Endothelial cell of umbilical vein (primary cell): ENCODE data around the gene LYVE1. TPM values are rescaled to one million over a fixed set of nuclear protein-coding genes. Genes with fewer than 3 reads are reported as not detected.

Experiments
- BruUV-seq: library from RNA; stranded (reverse); fragments of 400-500 nt; replicated peaks from 2 replicates; lab custom pipeline; 2021; lab: Mats Ljungman, UMichigan
- CTCF ChIA-PET: fragments of 300-600, 350-600 bp; sonication (Branson Sonifier 250); formaldehyde crosslinking; loops from one replicate; lab custom pipeline; 2021; ENCODE audit warnings: antibody characterized with exemption, inconsistent platforms; lab: Charles Lee
- POLR2A ChIA-PET: fragments of 300-600, 350-600 bp; sonication (Branson Sonifier 250); formaldehyde crosslinking; loops from one replicate; lab custom pipeline; 2021; ENCODE audit warnings: antibody characterized with exemption, inconsistent platforms; lab: Charles Lee
- DNase-seq: peaks from one replicate; pipeline ENCODE4 v3.0.0-alpha.2; 2011; ENCODE audit warnings: low read depth, low spot score
- FAIRE-seq: peaks from 2 replicates; lab custom pipeline; 2011; peaks lifted over from hg19 to GRCh38; lab: Jason Lieb, UNC
- H2AFZ ChIP-seq: 2 replicates; pipeline ENCODE4 v1.6.0; 2012; ENCODE audit warnings: low read depth, low read length, control low read depth, inconsistent platforms
- H3K27ac ChIP-seq: 2 replicates; pipeline ENCODE4 v1.5.1; 2011; ENCODE audit warnings: low read depth, mild to moderate bottlenecking, control low read depth, low read length, moderate library complexity; ENCODE audit not compliant: insufficient read depth
- H3K27me3 ChIP-seq, 2 experiments: 2 replicates each; pipeline versions ENCODE4 v1.6.0 to v1.6.1; 2011; ENCODE audit warnings: low read length in 2 of 2, mixed read lengths in 1 of 2; ENCODE audit not compliant: control insufficient read depth in 2 of 2, insufficient read depth in 2 of 2
- H3K36me3 ChIP-seq, 2 experiments: 2 replicates in 1 of 2; 3 replicates in 1 of 2; pipeline ENCODE4 v1.5.1; 2011; ENCODE audit warnings: low read length in 2 of 2, mild to moderate bottlenecking in 1 of 2, moderate library complexity in 1 of 2; ENCODE audit not compliant: control insufficient read depth in 2 of 2, insufficient read depth in 2 of 2; ENCODE audit errors: extremely low read depth in 1 of 2
- H3K4me1 ChIP-seq: 3 replicates; pipeline ENCODE4 v1.5.1; 2011; ENCODE audit warnings: mild to moderate bottlenecking, low read length; ENCODE audit not compliant: control insufficient read depth, insufficient read depth; ENCODE audit errors: extremely low read depth
- H3K4me2 ChIP-seq: 2 replicates; pipeline ENCODE4 v1.6.1; 2011; ENCODE audit warnings: low read length, control low read depth, mixed read lengths; ENCODE audit not compliant: insufficient read depth
- H3K4me3 ChIP-seq, 3 experiments: fragments of 200-600 bp in 1 of 3; sonication (generic), shearing (Covaris generic) in 1 of 3; replicated peaks in 1 of 3; 2 replicates each; pipeline ENCODE4 v1.5.1; 2011 to 2016; ENCODE audit warnings: control low read depth in 3 of 3, low read length in 3 of 3, mild to moderate bottlenecking in 2 of 3, inconsistent platforms in 1 of 3, low read depth in 1 of 3, moderate library complexity in 1 of 3; ENCODE audit not compliant: insufficient read depth in 1 of 3
- H3K79me2 ChIP-seq: 2 replicates; pipeline ENCODE4 v1.6.0; 2012; ENCODE audit warnings: low read length, inconsistent platforms; ENCODE audit not compliant: control insufficient read depth, insufficient read depth
- H3K9ac ChIP-seq: replicated peaks from 2 replicates; pipeline ENCODE3; 2011; ENCODE audit warnings: low read length, control low read depth; ENCODE audit not compliant: insufficient read depth; ENCODE audit errors: extremely low read depth
- H3K9me1 ChIP-seq: replicated peaks from 3 replicates; pipeline ENCODE4 v1.6.0; 2011; ENCODE audit warnings: mild to moderate bottlenecking, low read length; ENCODE audit not compliant: control insufficient read depth, insufficient read depth; ENCODE audit errors: extremely low read depth
- H3K9me3 ChIP-seq: replicated peaks from 2 replicates; pipeline ENCODE4 v1.5.1; 2012; ENCODE audit warnings: low read length, inconsistent platforms; ENCODE audit not compliant: control insufficient read depth, insufficient read depth
- H4K20me1 ChIP-seq: replicated peaks from 2 replicates; pipeline ENCODE3; 2011; ENCODE audit warnings: mild to moderate bottlenecking, low read length; ENCODE audit not compliant: control insufficient read depth, insufficient read depth; ENCODE audit errors: extremely low read depth
- EZH2 ChIP-seq: IDR thresholded peaks from 2 replicates; pipeline ENCODE4 v1.6.1; 2012; ENCODE audit warnings: borderline replicate concordance, low read depth, mild to moderate bottlenecking, moderate library complexity, low read length, inconsistent platforms; ENCODE audit not compliant: severe bottlenecking
- FOS ChIP-seq: IDR thresholded peaks from 2 replicates; pipeline ENCODE4 v1.6.1; 2011; ENCODE audit warnings: mild to moderate bottlenecking, low read length, moderate library complexity, borderline replicate concordance; ENCODE audit not compliant: insufficient read depth
- POLR2A ChIP-seq: IDR thresholded peaks from 2 replicates; pipeline ENCODE4 v1.6.1; 2012; ENCODE audit warnings: low read depth, mild to moderate bottlenecking, control low read depth, low read length
- dilution Hi-C: fragments of 300-500 bp; cut with MboI; formaldehyde crosslinking; loops from one replicate; pipeline ENCODE4 v1.15.0; 2019; ENCODE audit warnings: low sequenced_read_pairs; ENCODE audit not compliant: extremely low pct_ligation_motif_present
- intact Hi-C: fragments of 100-400 bp; cut with micrococcal nuclease; formaldehyde crosslinking; loops from one replicate; pipeline ENCODE4 v1.10.0; 2022
- polyA plus RNA-seq, 4 experiments: library from polyadenylated mRNA; depleted of rRNA in 3 of 4; stranded (reverse) in 3 of 4; unstranded in 1 of 4; fragments of >200 nt; gene quantifications; 2 replicates each; pipeline versions ENCODE4 v1.2.1 to v1.2.3, GENCODE V29; 2011 to 2012; ENCODE audit warnings: missing spikeins in 1 of 4
- total RNA-seq: library from RNA; stranded (reverse); gene quantifications from 2 replicates; pipeline ENCODE4 v1.2.3, GENCODE V29; 2021

LYVE1 gene
- total and polyA plus RNA-seq, 2 donors (not counting 3 experiments of a cell fraction or from before 2014, with no cell fraction given), result 4.6 to 7.6 TPM

DNA sequence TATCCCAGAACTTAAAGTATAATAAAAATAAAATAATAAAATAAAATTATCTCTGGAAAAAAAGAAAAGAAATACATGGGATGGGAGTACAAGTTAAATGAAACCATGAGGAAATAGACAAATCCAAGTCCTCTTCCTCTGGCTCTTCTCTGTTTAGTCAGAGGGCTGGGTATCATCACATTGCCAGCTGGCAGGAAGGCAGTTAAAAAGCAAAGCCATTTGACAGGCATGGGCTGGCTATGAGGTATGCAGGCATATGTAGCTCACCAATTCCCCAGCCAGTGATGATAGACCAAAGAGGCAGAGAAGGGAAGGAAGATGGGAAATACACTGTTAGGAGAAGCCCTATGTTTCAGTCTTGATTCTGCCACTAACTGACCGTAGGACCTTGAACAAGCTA, 6.5 kb downstream of the LYVE1 start:
- no peaks in the 10 kb centered on the region for H3K36me3 ChIP-seq
- ChIA-PET CTCF (no interaction called here), POLR2A (no interaction called here)
- intact Hi-C loops (loop anchor here (2.0 kb wide), 1 partner anchor 15 kb away; no protein-coding TSS in a partner anchor), dilution Hi-C loops (no loop called here)
- no TSS peak for BruUV-seq
- no peaks in the 10 kb centered on the region for H4K20me1 ChIP-seq
- no peak overlapping the region for H3K4me2 ChIP-seq
- H3K9ac ChIP-seq, result no peak overlapping the region
- H3K27me3 ChIP-seq, result no peaks in the 10 kb centered on the region
- H3K9me3 ChIP-seq, result no peaks in the 10 kb centered on the region
- no peak overlapping the region for H3K4me3 ChIP-seq
- FAIRE-seq, result no peak
- H3K79me2 ChIP-seq, result no peaks in the 10 kb centered on the region
- no peak for TF ChIP-seq POLR2A
- TF ChIP-seq FOS, result no peak
- no peak for DNase-seq
- no peaks in the 10 kb centered on the region for H3K9me1 ChIP-seq
- H2AFZ ChIP-seq, result no peak overlapping the region
- no peak overlapping the region for H3K27ac ChIP-seq
- H3K4me1 ChIP-seq, result peaks cover 5% of the 10 kb centered on the region

DNA sequence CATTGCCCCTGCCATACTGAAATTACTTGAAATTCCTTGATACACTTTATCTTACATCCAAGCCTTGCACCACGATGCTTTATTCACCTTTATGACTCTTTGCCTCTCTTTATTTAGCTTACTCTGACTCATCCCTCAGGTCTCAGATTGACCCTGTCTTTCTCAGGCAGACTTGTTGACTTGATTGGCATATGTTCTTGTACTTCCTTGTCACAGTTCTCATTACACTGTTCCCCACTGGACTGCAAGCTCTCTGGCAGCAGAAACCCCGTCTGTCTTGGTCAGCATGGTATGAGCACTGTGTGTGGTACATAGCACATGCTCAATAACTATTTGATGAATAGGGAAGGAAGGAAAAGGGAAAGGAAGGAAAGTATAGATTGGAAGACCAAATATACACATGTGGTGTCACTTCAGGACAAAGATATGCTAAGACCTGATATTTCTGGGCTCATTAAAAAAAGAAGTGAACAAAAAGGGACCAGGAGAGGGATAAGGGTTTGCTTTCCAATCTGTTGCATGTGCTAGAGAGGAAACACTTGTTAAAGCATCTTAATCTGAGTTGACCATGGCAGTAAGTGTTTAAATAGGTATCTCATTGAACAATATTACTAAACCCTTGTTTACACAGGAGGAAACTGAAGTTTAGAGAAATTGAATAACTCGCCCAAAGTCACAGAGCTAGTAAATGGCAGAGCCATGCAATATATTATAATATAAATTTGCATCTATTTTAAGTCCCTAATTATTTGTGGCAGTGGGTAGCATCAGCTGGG, 7.2 kb downstream of the LYVE1 start:
- intact Hi-C loops (loop anchor here (2.0 kb wide), 1 partner anchor 14 kb away; no protein-coding TSS in a partner anchor), dilution Hi-C loops (no loop called here)
- Histone ChIP-seq H3K4me3 (no peak overlapping the region), H3K27ac (no peak overlapping the region), H3K36me3 (no peaks in the 10 kb centered on the region), H3K9me1 (no peaks in the 10 kb centered on the region), H3K4me1 (peaks cover 5% of the 10 kb centered on the region), H3K9me3 (no peaks in the 10 kb centered on the region), H4K20me1 (no peaks in the 10 kb centered on the region), H3K27me3 (no peaks in the 10 kb centered on the region), H3K9ac (no peak overlapping the region), H2AFZ (no peak overlapping the region), H3K79me2 (no peaks in the 10 kb centered on the region), H3K4me2 (no peak overlapping the region)
- FAIRE-seq, result peak; percentile 47
- no peak for DNase-seq
- CTCF ChIA-PET, result interaction anchor here (0.6 kb wide), 1 partner anchor 130 kb away, joined by 3 read pairs; no protein-coding TSS in a partner anchor
- BruUV-seq, result no TSS peak
- TF ChIP-seq FOS (peak; percentile 28), EZH2 (no peak)
- POLR2A ChIA-PET, result no interaction called here
